Cardiac muscle cell (in vitro differentiated cells and primary cell): ENCODE measurements around the gene PTPRC. TPM values are rescaled to one million over a fixed set of nuclear protein-coding genes. Genes with fewer than 3 reads are reported as not detected.
A peak's percentile ranks its signal among the peaks of the same experiment; 100 is the strongest.

Source experiments
- DNase-seq, 2 donors: peaks; one replicate each; pipeline versions ENCODE4 v3.0.0 to v3.0.0-alpha.2; 2010 to 2017; ENCODE audit warnings: low read depth in 1 of 2, low spot score in 1 of 2
- H3K27ac ChIP-seq: fragments of 200-600 bp; sonication (generic); 2 replicates; pipeline ENCODE4 v1.5.1; 2016
- H3K27me3 ChIP-seq: fragments of 200-600 bp; sonication (generic); 2 replicates; pipeline ENCODE4 v1.6.0; 2016; ENCODE audit warnings: control low read depth
- H3K36me3 ChIP-seq: fragments of 200-600 bp; sonication (generic); 2 replicates; pipeline ENCODE4 v1.5.1; 2016; ENCODE audit warnings: control low read depth
- H3K4me1 ChIP-seq: fragments of 200-600 bp; sonication (generic); 2 replicates; pipeline ENCODE4 v1.8.1; 2017; ENCODE audit warnings: low read depth, mild to moderate bottlenecking, mixed run types
- H3K4me3 ChIP-seq: fragments of 200-600 bp; sonication (generic); 2 replicates; pipeline ENCODE4 v1.5.1; 2016; ENCODE audit warnings: mild to moderate bottlenecking
- H3K9me3 ChIP-seq: fragments of 200-600 bp; sonication (generic); 2 replicates; pipeline ENCODE4 v1.5.1; 2017; ENCODE audit warnings: low read depth, mild to moderate bottlenecking, control low read depth
- polyA plus RNA-seq: library from polyadenylated mRNA; unstranded; fragments of >200 nt; fragmentation: Nextera tagmentation; extraction: Ambion mirVana; gene quantifications from 2 replicates; pipeline ENCODE4 v1.2.1, GENCODE V29; 2016
- total RNA-seq: library from RNA; depleted of rRNA; stranded (reverse); fragments of >200 nt; gene quantifications from 2 replicates; pipeline ENCODE4 v1.2.3, GENCODE V29; 2016
- TF ChIP-seq, protein P1 (sequence below): IDR thresholded peaks from 2 replicates; pipeline ENCODE4 v1.5.1; 2012; ENCODE audit warnings: low read depth, mild to moderate bottlenecking, low read length

PTPRC gene
- total and polyA plus RNA-seq, 2 experiments from 2014 or later, result not detected

GRCh38 chr1:198714271-198714670 is 75.4 kb downstream of the PTPRC start:
- TF ChIP-seq, protein P1, sequence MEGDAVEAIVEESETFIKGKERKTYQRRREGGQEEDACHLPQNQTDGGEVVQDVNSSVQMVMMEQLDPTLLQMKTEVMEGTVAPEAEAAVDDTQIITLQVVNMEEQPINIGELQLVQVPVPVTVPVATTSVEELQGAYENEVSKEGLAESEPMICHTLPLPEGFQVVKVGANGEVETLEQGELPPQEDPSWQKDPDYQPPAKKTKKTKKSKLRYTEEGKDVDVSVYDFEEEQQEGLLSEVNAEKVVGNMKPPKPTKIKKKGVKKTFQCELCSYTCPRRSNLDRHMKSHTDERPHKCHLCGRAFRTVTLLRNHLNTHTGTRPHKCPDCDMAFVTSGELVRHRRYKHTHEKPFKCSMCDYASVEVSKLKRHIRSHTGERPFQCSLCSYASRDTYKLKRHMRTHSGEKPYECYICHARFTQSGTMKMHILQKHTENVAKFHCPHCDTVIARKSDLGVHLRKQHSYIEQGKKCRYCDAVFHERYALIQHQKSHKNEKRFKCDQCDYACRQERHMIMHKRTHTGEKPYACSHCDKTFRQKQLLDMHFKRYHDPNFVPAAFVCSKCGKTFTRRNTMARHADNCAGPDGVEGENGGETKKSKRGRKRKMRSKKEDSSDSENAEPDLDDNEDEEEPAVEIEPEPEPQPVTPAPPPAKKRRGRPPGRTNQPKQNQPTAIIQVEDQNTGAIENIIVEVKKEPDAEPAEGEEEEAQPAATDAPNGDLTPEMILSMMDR, result no peak
- Histone ChIP-seq H3K27me3 (no peaks in the 10 kb centered on the region), H3K4me3 (no peak overlapping the region), H3K9me3 (no peaks in the 10 kb centered on the region), H3K36me3 (no peaks in the 10 kb centered on the region), H3K4me1 (no peaks in the 10 kb centered on the region), H3K27ac (no peak overlapping the region)
- DNase-seq, result no peak

GRCh38 chr1:198716051-198716450 is 77.2 kb downstream of the PTPRC start:
- H3K9me3 ChIP-seq, result no peaks in the 10 kb centered on the region
- no peak overlapping the region for H3K4me3 ChIP-seq
- no peaks in the 10 kb centered on the region for H3K36me3 ChIP-seq

DNA sequence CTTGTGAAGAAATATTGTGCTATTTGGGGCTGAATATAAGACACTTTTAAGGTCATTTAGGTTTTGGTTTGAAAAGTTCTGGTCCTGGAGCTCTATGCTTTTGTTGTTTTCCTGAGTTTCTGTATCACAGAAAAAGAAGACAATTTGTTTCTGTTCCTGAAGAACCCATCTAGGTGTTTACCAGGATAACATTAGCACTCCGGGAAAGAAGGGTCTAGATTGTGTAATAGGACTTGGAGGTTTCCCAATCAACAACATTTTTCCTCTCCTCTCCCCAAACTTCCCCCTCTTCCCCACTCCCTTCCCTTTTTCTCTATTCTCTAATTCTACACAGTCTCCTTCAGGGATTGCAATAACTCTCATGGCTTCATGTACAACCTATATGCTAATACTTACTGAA is 78.7 kb downstream of the PTPRC start:
- Histone ChIP-seq H3K9me3 (no peaks in the 10 kb centered on the region), H3K4me1 (no peaks in the 10 kb centered on the region), H3K27ac (no peak overlapping the region), H3K4me3 (no peak overlapping the region), H3K27me3 (no peaks in the 10 kb centered on the region), H3K36me3 (no peaks in the 10 kb centered on the region)
- TF ChIP-seq, protein P1, result no peak
- DNase-seq, result no peak

More at GRCh38 chr1:198716051-198716450, 77.2 kb downstream of the PTPRC start:
- H3K27ac ChIP-seq, result no peak overlapping the region
- H3K27me3 ChIP-seq, result no peaks in the 10 kb centered on the region
- H3K4me1 ChIP-seq, result no peaks in the 10 kb centered on the region
- TF ChIP-seq, protein P1, result no peak
- no peak for DNase-seq

GRCh38 chr1:198723127-198723526 is 84.3 kb downstream of the PTPRC start:
- Histone ChIP-seq H3K4me3 (no peak overlapping the region), H3K9me3 (no peaks in the 10 kb centered on the region), H3K27me3 (no peaks in the 10 kb centered on the region), H3K36me3 (no peaks in the 10 kb centered on the region), H3K4me1 (no peaks in the 10 kb centered on the region), H3K27ac (no peak overlapping the region)
- TF ChIP-seq, protein P1, result no peak
- no peak for DNase-seq

- no peak for DNase-seq
- Histone ChIP-seq H3K27ac (no peak overlapping the region), H3K9me3 (no peaks in the 10 kb centered on the region), H3K27me3 (no peaks in the 10 kb centered on the region), H3K4me1 (no peaks in the 10 kb centered on the region), H3K4me3 (no peak overlapping the region), H3K36me3 (no peaks in the 10 kb centered on the region)
- TF ChIP-seq, protein P1, result no peak
Observed at GRCh38 chr1:198725090-198725489, 86.2 kb downstream of the PTPRC start.

GRCh38 chr1:198726455-198726854 is 87.6 kb downstream of the PTPRC start:
- no peaks in the 10 kb centered on the region for H3K4me1 ChIP-seq
- peak in 1 of 2 donors; percentile 6 for DNase-seq

More at GRCh38 chr1:198726455-198726854, 87.6 kb downstream of the PTPRC start:
- TF ChIP-seq, protein P1, result no peak
- H3K9me3 ChIP-seq, result no peaks in the 10 kb centered on the region
- H3K36me3 ChIP-seq, result no peaks in the 10 kb centered on the region
- no peak overlapping the region for H3K4me3 ChIP-seq
- no peaks in the 10 kb centered on the region for H3K27me3 ChIP-seq
- H3K27ac ChIP-seq, result no peak overlapping the region
